ENCODE data around the gene NUBP2.

NUBP2 gene

GRCh38 chr16:1815461-1815860, 32.7 kb downstream of the NUBP2 start:
- DNase-seq (ENCODE audit: insufficient read length, low spot score) = no peak
- no peak for TF ChIP-seq CTCF (IDR thresholded peaks at IDR 0.05; ENCODE audit: insufficient read depth, missing control alignments)
- FAIRE-seq = no peak

- FAIRE-seq (no peak), DNase-seq (ENCODE audit: insufficient read length, low spot score) (no peak)
- TF ChIP-seq CTCF (IDR thresholded peaks at IDR 0.05; ENCODE audit: insufficient read depth, missing control alignments) = no peak
Observed at GRCh38 chr16:1816396-1817275, 33.9 kb downstream of the NUBP2 start.

- FAIRE-seq (no peak), DNase-seq (ENCODE audit: insufficient read length, low spot score) (no peak)
- TF ChIP-seq CTCF (IDR thresholded peaks at IDR 0.05; ENCODE audit: insufficient read depth, missing control alignments) = no peak
Observed at GRCh38 chr16:1817276-1817589, 34.5 kb downstream of the NUBP2 start.

GRCh38 chr16:1817716-1818115, 35.0 kb downstream of the NUBP2 start:
- FAIRE-seq (no peak), DNase-seq (ENCODE audit: insufficient read length, low spot score) (no peak)
- no peak for TF ChIP-seq CTCF (IDR thresholded peaks at IDR 0.05; ENCODE audit: insufficient read depth, missing control alignments)

GRCh38 chr16:1818204-1818872, 35.6 kb downstream of the NUBP2 start:
- no peak for DNase-seq (ENCODE audit: insufficient read length, low spot score)
- no peak for TF ChIP-seq CTCF (IDR thresholded peaks at IDR 0.05; ENCODE audit: insufficient read depth, missing control alignments)
- no peak for FAIRE-seq

- no peak for TF ChIP-seq CTCF (IDR thresholded peaks at IDR 0.05; ENCODE audit: insufficient read depth, missing control alignments)
- DNase-seq (ENCODE audit: insufficient read length, low spot score) (no peak), FAIRE-seq (no peak)
Observed at GRCh38 chr16:1818873-1819525, 36.2 kb downstream of the NUBP2 start.

All from D721Med (cell line).